D721Med (cell line): ENCODE measurements around the gene PER2.

Experiments used
- DNase-seq: peaks from one replicate; pipeline ENCODE4 v3.0.0; 2011; ENCODE audit warnings: low spot score; ENCODE audit not compliant: insufficient read length
- FAIRE-seq: peaks from 2 replicates; lab custom pipeline; 2011; peaks lifted over from hg19 to GRCh38; lab: Jason Lieb, UNC
- CTCF ChIP-seq: IDR thresholded peaks from 2 replicates; pipeline ENCODE4 v1.5.1; 2012; ENCODE audit warnings: mild to moderate bottlenecking, control low read depth; ENCODE audit not compliant: insufficient read depth; ENCODE audit errors: missing control alignments

PER2 gene

DNA sequence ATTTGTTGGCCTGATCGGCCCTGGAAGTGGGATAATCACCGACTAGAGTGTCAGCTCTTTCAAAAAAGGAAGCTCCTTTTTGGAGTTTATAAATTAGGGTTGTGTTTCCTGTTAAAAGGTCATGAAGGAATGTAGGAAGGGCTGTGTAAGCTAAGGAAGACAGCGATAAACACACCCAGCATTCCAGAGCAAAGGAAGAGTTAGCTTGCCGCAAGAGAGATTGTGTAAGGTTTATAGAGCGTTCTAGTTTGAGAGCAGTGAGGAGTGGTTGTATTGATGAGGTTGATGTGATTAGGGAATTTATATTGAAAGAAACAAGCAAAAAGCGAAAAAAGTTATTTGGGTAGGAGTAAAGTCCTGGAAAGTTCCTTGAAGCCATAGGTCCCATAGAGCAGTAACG lies 81.4 kb downstream of the PER2 start:
- no peak for DNase-seq
- TF ChIP-seq CTCF = no peak
- FAIRE-seq = no peak

DNA sequence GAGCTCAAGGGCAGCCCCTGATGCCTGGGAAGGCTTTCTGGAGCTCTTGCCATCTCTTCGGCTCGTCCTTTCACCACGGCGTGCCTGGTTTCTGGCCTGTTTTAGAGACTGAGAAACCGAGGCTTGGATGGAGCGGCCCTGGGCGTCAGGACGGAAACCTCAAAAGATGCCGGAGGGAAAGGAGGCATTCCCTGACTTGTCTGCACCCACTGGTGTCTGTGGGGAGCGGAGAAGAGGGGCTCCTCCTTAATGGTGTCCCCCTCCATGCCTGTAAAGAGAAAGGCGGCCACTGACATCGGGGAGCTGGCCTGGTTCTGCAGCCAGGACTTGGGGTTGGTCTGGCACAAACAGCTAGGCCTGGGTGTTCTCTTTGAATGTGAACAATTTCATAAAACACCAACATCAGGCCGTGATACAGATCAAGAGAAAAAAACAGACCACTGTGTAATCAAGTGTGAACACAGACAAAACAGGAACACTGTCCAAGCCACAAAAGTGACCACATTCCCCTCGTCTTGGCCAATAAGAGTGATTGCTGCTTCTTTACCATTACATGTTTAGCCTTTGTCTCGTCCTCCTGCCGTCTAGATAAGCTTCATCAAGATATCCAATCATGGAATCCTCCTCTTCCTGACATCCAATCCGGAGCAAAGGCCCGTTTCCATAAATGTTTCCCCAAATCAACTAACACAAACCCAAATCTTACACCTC lies 84.3 kb downstream of the PER2 start:
- DNase-seq (no peak), FAIRE-seq (no peak)
- TF ChIP-seq CTCF = no peak

GRCh38 chr2:238203094-238203972 lies 85.1 kb downstream of the PER2 start, which contains the start of gene ILKAP:
Gene ILKAP (minus strand): TSS chr2:238203695. CDS start chr2:238203553, 142 bp downstream.
- FAIRE-seq (no peak), DNase-seq (peak; percentile 97)
- no peak for TF ChIP-seq CTCF

GRCh38 chr2:238202326-238203093 lies 85.9 kb downstream of the PER2 start:
- DNase-seq = no peak
- no peak for TF ChIP-seq CTCF
- no peak for FAIRE-seq
